H1 (cell line): ENCODE measurements around the gene CREBBP. TPM values are rescaled to one million over a fixed set of nuclear protein-coding genes. Genes with fewer than 3 reads are reported as not detected.

Experiments used
- CTCF ChIA-PET: fragments of 300-600 bp; sonication (Branson Sonifier 250); formaldehyde crosslinking; loops from one replicate; lab custom pipeline; 2021; ENCODE audit not compliant: partially characterized antibody; lab: Charles Lee
- POLR2A ChIA-PET: fragments of 300-600 bp; sonication (Branson Sonifier 250); formaldehyde crosslinking; loops from one replicate; lab custom pipeline; 2021; ENCODE audit warnings: inconsistent platforms; ENCODE audit not compliant: partially characterized antibody; lab: Charles Lee
- DNase-seq, 2 experiments: peaks; one replicate each; pipeline versions ENCODE4 v3.0.0 to v3.0.0-alpha.2; 2010 to 2022; ENCODE audit warnings: low spot score in 2 of 2, low read depth in 1 of 2, mixed read lengths in 1 of 2
- FAIRE-seq: peaks from 2 replicates; lab custom pipeline; 2011; peaks lifted over from hg19 to GRCh38; lab: Jason Lieb, UNC
- H2AFZ ChIP-seq: 2 replicates; pipeline ENCODE4 v1.8.1; 2012; ENCODE audit warnings: low read length, inconsistent platforms
- H2AK5ac ChIP-seq: 2 replicates; pipeline ENCODE4 v1.6.1; 2013; ENCODE audit warnings: low read depth, low read length
- H2BK120ac ChIP-seq: replicated peaks from 2 replicates; pipeline ENCODE3; 2013; ENCODE audit warnings: low read depth, low read length, inconsistent platforms
- H2BK12ac ChIP-seq: 2 replicates; pipeline ENCODE4 v1.6.1; 2013; ENCODE audit warnings: low read depth, low read length
- H2BK15ac ChIP-seq: 2 replicates; pipeline ENCODE4 v1.6.1; 2013; ENCODE audit warnings: low read length
- H2BK20ac ChIP-seq: 2 replicates; pipeline ENCODE4 v1.6.1; 2013; ENCODE audit warnings: low read length
- H2BK5ac ChIP-seq: 2 replicates; pipeline ENCODE4 v1.6.1; 2013; ENCODE audit warnings: low read depth, low read length
- H3K14ac ChIP-seq: 2 replicates; pipeline ENCODE4 v1.6.1; 2013; ENCODE audit warnings: inconsistent platforms; ENCODE audit not compliant: insufficient read length
- H3K18ac ChIP-seq: 2 replicates; pipeline ENCODE4 v1.6.1; 2013; ENCODE audit warnings: low read length; ENCODE audit errors: extremely low read depth
- H3K23ac ChIP-seq: 2 replicates; pipeline ENCODE4 v1.6.1; 2013; ENCODE audit warnings: inconsistent platforms; ENCODE audit not compliant: insufficient read length
- H3K23me2 ChIP-seq: 2 replicates; pipeline ENCODE4 v1.6.1; 2013; ENCODE audit warnings: low read depth, low read length
- H3K27ac ChIP-seq: 2 replicates; pipeline ENCODE4 v1.6.1; 2011; ENCODE audit warnings: low read depth, low read length, inconsistent platforms
- H3K27me3 ChIP-seq, 4 experiments: replicated peaks in 1 of 4; 1 replicate in 1 of 4; 2 replicates in 3 of 4; pipeline versions ENCODE4 v1.6.1 to v1.8.1; 2011 to 2013; ENCODE audit warnings: low read length in 3 of 4, mild to moderate bottlenecking in 3 of 4, inconsistent platforms in 2 of 4, mixed read lengths in 2 of 4, moderate library complexity in 1 of 4; ENCODE audit not compliant: control insufficient read depth in 3 of 4, insufficient read depth in 3 of 4; ENCODE audit errors: extremely low read depth in 1 of 4
- H3K36me3 ChIP-seq, 4 experiments: 2 replicates each; pipeline versions ENCODE4 v1.6.1 to v1.8.1; 2011 to 2013; ENCODE audit warnings: mild to moderate bottlenecking in 4 of 4, low read length in 3 of 4, moderate library complexity in 2 of 4, control low read depth in 1 of 4, inconsistent platforms in 1 of 4; ENCODE audit not compliant: insufficient read depth in 4 of 4, control insufficient read depth in 2 of 4
- H3K4ac ChIP-seq: replicated peaks from 2 replicates; pipeline ENCODE3; 2013; ENCODE audit warnings: low read length, low read depth, mixed read lengths, inconsistent platforms; ENCODE audit not compliant: insufficient read length
- H3K4me1 ChIP-seq, 4 experiments: replicated peaks in 1 of 4; 1 replicate in 1 of 4; 2 replicates in 3 of 4; pipeline versions ENCODE4 v1.6.1 to v1.8.1; 2011 to 2013; ENCODE audit warnings: low read length in 3 of 4, inconsistent platforms in 2 of 4, mixed read lengths in 1 of 4; ENCODE audit not compliant: insufficient read depth in 4 of 4, control insufficient read depth in 3 of 4
- H3K4me2 ChIP-seq, 2 experiments: 2 replicates each; pipeline versions ENCODE4 v1.6.1 to v1.8.1; 2011 to 2013; ENCODE audit warnings: low read depth in 2 of 2, low read length in 2 of 2, control low read depth in 1 of 2, inconsistent platforms in 1 of 2, mild to moderate bottlenecking in 1 of 2; ENCODE audit not compliant: insufficient read depth in 1 of 2
- H3K4me3 ChIP-seq, 4 experiments: fragments of 200-600, 300-600 bp in 1 of 4; sonication (generic), shearing (Covaris generic), sonication (Bioruptor Twin) in 1 of 4; 2 replicates each; pipeline versions ENCODE4 v1.5.1 to v1.8.1; 2011 to 2016; ENCODE audit warnings: low read length in 4 of 4, low read depth in 3 of 4, control low read depth in 2 of 4, inconsistent platforms in 2 of 4, mild to moderate bottlenecking in 2 of 4, mixed read lengths in 1 of 4, moderate library complexity in 1 of 4; ENCODE audit not compliant: insufficient read depth in 2 of 4; ENCODE audit errors: extremely low read depth in 1 of 4
- H3K56ac ChIP-seq: replicated peaks from 2 replicates; pipeline ENCODE3; 2013; ENCODE audit warnings: low read depth, mild to moderate bottlenecking, mixed read lengths, low read length, inconsistent platforms; ENCODE audit not compliant: insufficient read length
- H3K79me1 ChIP-seq: 2 replicates; pipeline ENCODE4 v1.6.1; 2013; ENCODE audit warnings: low read depth, low read length, control low read depth
- H3K79me2 ChIP-seq, 2 experiments: 2 replicates each; pipeline versions ENCODE4 v1.6.1 to v1.8.1; 2012 to 2013; ENCODE audit warnings: low read length in 2 of 2, mild to moderate bottlenecking in 2 of 2, inconsistent platforms in 1 of 2; ENCODE audit not compliant: insufficient read depth in 2 of 2, control insufficient read depth in 1 of 2
- H3K9ac ChIP-seq, 4 experiments: replicated peaks in 1 of 4; 1 replicate in 1 of 4; 2 replicates in 3 of 4; pipeline versions ENCODE4 v1.6.1 to v1.8.1; 2011 to 2013; ENCODE audit warnings: low read depth in 3 of 4, low read length in 3 of 4, control low read depth in 2 of 4, mild to moderate bottlenecking in 2 of 4, moderate library complexity in 2 of 4, inconsistent platforms in 1 of 4; ENCODE audit errors: extremely low read depth in 1 of 4
- H3K9me3 ChIP-seq, 2 experiments: 2 replicates each; pipeline versions ENCODE4 v1.6.1 to v1.8.1; 2012 to 2013; ENCODE audit warnings: mild to moderate bottlenecking in 2 of 2, moderate library complexity in 2 of 2, control low read depth in 1 of 2, inconsistent platforms in 1 of 2, low read depth in 1 of 2, low read length in 1 of 2, mixed read lengths in 1 of 2; ENCODE audit not compliant: insufficient read depth in 2 of 2
- H4K20me1 ChIP-seq, 2 experiments: replicated peaks in 1 of 2; 2 replicates each; pipeline versions ENCODE3 to v1.8.1; 2011 to 2013; ENCODE audit warnings: inconsistent platforms in 2 of 2, low read length in 2 of 2, mild to moderate bottlenecking in 1 of 2; ENCODE audit not compliant: insufficient read depth in 2 of 2, control insufficient read depth in 1 of 2
- H4K5ac ChIP-seq: 2 replicates; pipeline ENCODE4 v1.6.1; 2013; ENCODE audit warnings: low read length, low read depth, mixed read lengths, inconsistent platforms; ENCODE audit not compliant: insufficient read length
- H4K8ac ChIP-seq: 2 replicates; pipeline ENCODE4 v1.8.0; 2013; ENCODE audit warnings: mild to moderate bottlenecking, moderate library complexity, low read length, inconsistent platforms; ENCODE audit not compliant: insufficient read depth; ENCODE audit errors: extremely low read depth
- H4K91ac ChIP-seq: replicated peaks from 2 replicates; pipeline ENCODE3; 2013; ENCODE audit warnings: low read length, mixed read lengths, inconsistent platforms; ENCODE audit not compliant: insufficient read length
- CHD2 ChIP-seq: IDR thresholded peaks from 2 replicates; pipeline ENCODE4 v1.6.1; 2012; ENCODE audit warnings: low read length, improper control_type of control experiment
- EZH2 ChIP-seq: fragments of 200-600 bp; sonication (generic); IDR thresholded peaks from 2 replicates; pipeline ENCODE4 v1.7.1; 2012; ENCODE audit warnings: low read depth, mild to moderate bottlenecking, moderate library complexity, low read length, inconsistent platforms; ENCODE audit not compliant: severe bottlenecking
- KDM4A ChIP-seq: IDR thresholded peaks from one replicate; pipeline ENCODE4 v1.7.1; 2012; ENCODE audit warnings: low read depth, mild to moderate bottlenecking, moderate library complexity, low read length, inconsistent platforms; ENCODE audit not compliant: severe bottlenecking
- NRF1 ChIP-seq: IDR thresholded peaks from 2 replicates; pipeline ENCODE4 v1.6.1; 2011; ENCODE audit warnings: mild to moderate bottlenecking, low read depth, low read length, improper control_type of control experiment
- POLR2A ChIP-seq, 2 experiments: IDR thresholded peaks; 1 replicate in 1 of 2; 2 replicates in 1 of 2; pipeline ENCODE4 v1.6.1; 2011; ENCODE audit warnings: low read depth in 2 of 2, low read length in 2 of 2, mild to moderate bottlenecking in 2 of 2; ENCODE audit errors: control extremely low read depth in 1 of 2
- RFX5 ChIP-seq: IDR thresholded peaks from 2 replicates; pipeline ENCODE4 v1.6.1; 2011; ENCODE audit warnings: low read depth, low read length, improper control_type of control experiment, borderline replicate concordance
- TAF7 ChIP-seq: optimal IDR thresholded peaks from 2 replicates; pipeline ENCODE3; 2011; ENCODE audit warnings: low read depth, mild to moderate bottlenecking, inconsistent platforms, low read length, moderate library complexity, borderline replicate concordance
- WGBS, 2 experiments: shearing (Covaris generic) in 1 of 2; methylation state at CpG; one replicate each; pipeline versions ENCODE4 v1.1.6 to v1.1.7; 2013 to 2015; ENCODE audit warnings: low lambda C conversion rate in 2 of 2, mixed read lengths in 2 of 2, inconsistent platforms in 1 of 2, low coverage in 1 of 2, missing lambda C conversion rate in 1 of 2; ENCODE audit not compliant: insufficient replicate concordance in 2 of 2, insufficient coverage in 1 of 2, insufficient read length in 1 of 2; ENCODE audit errors: extremely low coverage in 1 of 2, missing lambda C conversion rate in 1 of 2; 5-methylcytosine and 5-hydroxymethylcytosine counted together
- polyA plus RNA-seq, 7 experiments: library from polyadenylated mRNA; depleted of rRNA in 3 of 7; stranded (reverse) in 5 of 7; unstranded in 2 of 7; fragments of >200 nt in 5 of 7; fragments of 200-250 nt in 2 of 7; gene quantifications; 1 replicate in 5 of 7; 2 replicates in 1 of 7; 4 replicates in 1 of 7; pipeline versions ENCODE4 v1.2.1 to v1.2.3, GENCODE V29; 2011 to 2013; ENCODE audit warnings: missing spikeins in 2 of 7, mixed read lengths in 2 of 7
- total RNA-seq: library from RNA; stranded (reverse); fragmentation: NEBNext Ultra II Directional; extraction: Animal tissue kit (Norgen Biotek cat#: 25700); gene quantifications from 2 replicates; pipeline ENCODE4 v1.2.1, GENCODE V29; 2021
- TF ChIP-seq, protein P1 (sequence below): IDR thresholded peaks from 2 replicates; pipeline ENCODE4 v1.6.1; 2011; ENCODE audit warnings: low read length, improper control_type of control experiment

CREBBP gene
- total and polyA plus RNA-seq, 2 of the 8 experiments (the other 6 are each of a cell fraction or from before 2014, with no cell fraction given), result 10.0 to 60.1 TPM

DNA sequence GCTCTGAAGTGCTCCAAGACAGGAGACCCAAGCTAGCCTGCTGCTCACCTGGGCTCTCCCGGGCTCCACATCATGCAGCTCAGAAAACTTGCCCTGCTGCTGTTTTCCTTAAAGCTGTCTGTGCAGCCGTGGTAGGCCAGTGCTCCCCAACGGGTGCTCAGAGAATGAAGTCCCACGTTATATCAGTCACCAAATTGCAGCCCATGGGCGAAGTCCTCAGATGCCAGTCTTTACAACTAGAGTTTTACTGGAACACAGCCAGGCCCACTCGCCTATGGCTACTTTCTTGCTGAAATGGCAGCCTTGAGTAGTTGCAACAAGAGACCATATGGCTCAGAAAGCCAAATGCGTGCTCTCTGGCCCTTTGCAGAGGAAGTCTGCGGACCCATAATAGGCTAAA lies 6.3 kb downstream of the CREBBP start:
- H4K5ac ChIP-seq, result no peak overlapping the region
- no peak overlapping the region for H3K56ac ChIP-seq
- no peak overlapping the region for H2BK20ac ChIP-seq
- no peak overlapping the region for H3K4ac ChIP-seq
- no peak overlapping the region for H2AK5ac ChIP-seq
- H3K4me3 ChIP-seq, result no peak overlapping the region
- H2BK15ac ChIP-seq, result no peak overlapping the region
- no peak overlapping the region for H2BK120ac ChIP-seq
- no peak overlapping the region for H3K27ac ChIP-seq
- H4K8ac ChIP-seq, result no peak overlapping the region
- no peak overlapping the region for H3K14ac ChIP-seq
- H3K79me2 ChIP-seq, result peaks cover 45 to 100% of the 10 kb centered on the region in 2 experiments
- no peak overlapping the region for H3K18ac ChIP-seq
- no peaks in the 10 kb centered on the region for H3K9me3 ChIP-seq
- peaks cover 0 to 4% (median 0%) of the 10 kb centered on the region in 4 experiments; a peak in 1 of 8 replicates for H3K36me3 ChIP-seq
- H3K4me2 ChIP-seq, result no peak overlapping the region
- ChIA-PET CTCF (interaction anchor here (2.1 kb wide), 1 partner anchor 65 kb away, joined by 4 read pairs; no protein-coding TSS in a partner anchor), POLR2A (interaction anchor here (0.8 to 2.0 kb wide), 3 partner anchors 11 to 65 kb away, joined by 4 to 7 read pairs (median 4); no protein-coding TSS in a partner anchor)
- no peak overlapping the region for H4K91ac ChIP-seq
- H2BK5ac ChIP-seq, result no peak overlapping the region
- peaks cover 2 to 13% (median 7%) of the 10 kb centered on the region in 4 experiments; a peak in 4 of 7 replicates for H3K4me1 ChIP-seq
- H3K23ac ChIP-seq, result no peak overlapping the region
- peaks cover 21% of the 10 kb centered on the region for H3K79me1 ChIP-seq
- peaks cover 66 to 69% of the 10 kb centered on the region in 2 experiments for H4K20me1 ChIP-seq
- no peak for FAIRE-seq
- H2BK12ac ChIP-seq, result no peak overlapping the region
- no peak for DNase-seq
- peaks cover 2% of the 10 kb centered on the region for H3K23me2 ChIP-seq
- no peaks in the 10 kb centered on the region; a peak in 1 of 7 replicates for H3K27me3 ChIP-seq
- no peak overlapping the region for H3K9ac ChIP-seq
- WGBS, 2 experiments, result 87% methylated on average over 8 of the region's 8 CpGs; no CpG with 5 or more reads in 1 of the 2 experiments
- no peak overlapping the region for H2AFZ ChIP-seq
- TF ChIP-seq, protein P1, sequence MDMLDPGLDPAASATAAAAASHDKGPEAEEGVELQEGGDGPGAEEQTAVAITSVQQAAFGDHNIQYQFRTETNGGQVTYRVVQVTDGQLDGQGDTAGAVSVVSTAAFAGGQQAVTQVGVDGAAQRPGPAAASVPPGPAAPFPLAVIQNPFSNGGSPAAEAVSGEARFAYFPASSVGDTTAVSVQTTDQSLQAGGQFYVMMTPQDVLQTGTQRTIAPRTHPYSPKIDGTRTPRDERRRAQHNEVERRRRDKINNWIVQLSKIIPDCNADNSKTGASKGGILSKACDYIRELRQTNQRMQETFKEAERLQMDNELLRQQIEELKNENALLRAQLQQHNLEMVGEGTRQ, result no peak
- TF ChIP-seq RFX5, result no peak
- no peak for TF ChIP-seq NRF1
- no peak for TF ChIP-seq EZH2
- no peak for TF ChIP-seq POLR2A (IDR thresholded peaks at IDR 0.05; ENCODE audit: control extremely low read depth in 1 of 2, low read depth in 2 of 2, low read length in 2 of 2)
- TF ChIP-seq TAF7, result no peak
- TF ChIP-seq CHD2, result no peak
- TF ChIP-seq KDM4A, result no peak
